ENCODE data around the gene PPP1R14D. TPM values are rescaled to one million over a fixed set of nuclear protein-coding genes. Genes with fewer than 3 reads are reported as not detected.

PPP1R14D gene
- total and polyA plus RNA-seq, 2 of the 8 experiments (the other 6 are each of a cell fraction or from before 2014, with no cell fraction given), result not detected

- H2AK5ac ChIP-seq (ENCODE audit: low read depth, low read length), result no peak overlapping the region
- H3K79me2 ChIP-seq (ENCODE audit: control insufficient read depth in 1 of 2, insufficient read depth in 2 of 2, low read length in 2 of 2), result peaks cover 0 to under 1% of the 10 kb centered on the region in 2 experiments; a peak in 2 of 4 replicates
- H3K4me2 ChIP-seq (ENCODE audit: insufficient read depth in 1 of 2, low read depth in 2 of 2, low read length in 2 of 2), result no peak overlapping the region
- no peak overlapping the region for H2BK12ac ChIP-seq (ENCODE audit: low read depth, low read length)
- no peak overlapping the region for H2BK15ac ChIP-seq (ENCODE audit: low read length)
- no peaks in the 10 kb centered on the region for H3K27me3 ChIP-seq (replicated peaks in 1 of 4; ENCODE audit: control insufficient read depth in 3 of 4, extremely low read depth in 1 of 4, insufficient read depth in 3 of 4, low read length in 3 of 4)
- H2BK5ac ChIP-seq (ENCODE audit: low read depth, low read length), result no peak overlapping the region
- no peaks in the 10 kb centered on the region for H4K20me1 ChIP-seq (replicated peaks in 1 of 2; ENCODE audit: control insufficient read depth in 1 of 2, insufficient read depth in 2 of 2, low read length in 2 of 2)
- POLR2A ChIA-PET (ENCODE audit: partially characterized antibody), result interaction anchor here (0.7 to 1.4 kb wide), 3 partner anchors 41 to 1593 kb away, joined by 3 to 5 read pairs (median 3); partner anchors contain the start of gene SPINT1
- DNase-seq (ENCODE audit: low read depth in 1 of 2, low spot score in 2 of 2), result no peak
- H3K79me1 ChIP-seq (ENCODE audit: low read depth, low read length), result no peaks in the 10 kb centered on the region
- H3K9ac ChIP-seq (replicated peaks in 1 of 4; ENCODE audit: extremely low read depth in 1 of 4, low read depth in 3 of 4, low read length in 3 of 4), result no peak overlapping the region
- H4K91ac ChIP-seq (replicated peaks; ENCODE audit: insufficient read length, low read length), result no peak overlapping the region
- H3K14ac ChIP-seq (ENCODE audit: insufficient read length), result no peak overlapping the region
- no peak overlapping the region for H3K56ac ChIP-seq (replicated peaks; ENCODE audit: insufficient read length, low read depth, low read length)
- CTCF ChIA-PET (ENCODE audit: partially characterized antibody), result interaction anchor here (0.9 to 3.1 kb wide), 4 partner anchors 12 to 72 kb away, joined by 3 to 14 read pairs (median 5); no protein-coding TSS in a partner anchor
- H3K23me2 ChIP-seq (ENCODE audit: low read depth, low read length), result peaks cover 9% of the 10 kb centered on the region; the same call in 1 of the 2 replicates
- H3K9me3 ChIP-seq (ENCODE audit: insufficient read depth in 2 of 2, low read depth in 1 of 2, low read length in 1 of 2), result no peaks in the 10 kb centered on the region
- no peaks in the 10 kb centered on the region for H3K36me3 ChIP-seq (ENCODE audit: control insufficient read depth in 2 of 4, insufficient read depth in 4 of 4, low read length in 3 of 4)
- H3K4me1 ChIP-seq (replicated peaks in 1 of 4; ENCODE audit: control insufficient read depth in 3 of 4, insufficient read depth in 4 of 4, low read length in 3 of 4), result peaks cover 5 to 16% (median 9%) of the 10 kb centered on the region in 4 experiments; a peak in 5 of 7 replicates
- H3K27ac ChIP-seq (ENCODE audit: low read depth, low read length), result no peak overlapping the region
- no peak overlapping the region for H3K4me3 ChIP-seq (ENCODE audit: extremely low read depth in 1 of 4, insufficient read depth in 2 of 4, low read depth in 3 of 4, low read length in 4 of 4)
- H4K5ac ChIP-seq (ENCODE audit: insufficient read length, low read depth, low read length), result no peak overlapping the region
- no peak overlapping the region for H2BK20ac ChIP-seq (ENCODE audit: low read length)
- no peak overlapping the region for H2AFZ ChIP-seq (ENCODE audit: low read length)
- no peak overlapping the region for H3K23ac ChIP-seq (ENCODE audit: insufficient read length)
- no peak overlapping the region for H4K8ac ChIP-seq (ENCODE audit: extremely low read depth, insufficient read depth, low read length)
- no peak for FAIRE-seq
- no peak overlapping the region for H3K4ac ChIP-seq (replicated peaks; ENCODE audit: insufficient read length, low read depth, low read length)
- WGBS, 2 experiments (ENCODE audit: extremely low coverage in 1 of 2, insufficient coverage in 1 of 2, insufficient read length in 1 of 2, insufficient replicate concordance in 2 of 2, low coverage in 1 of 2, low lambda C conversion rate in 2 of 2, missing lambda C conversion rate in 1 of 2), result 95% methylated on average over 1 of the region's 2 CpGs; no CpG with 5 or more reads in 1 of the 2 experiments
- no peak overlapping the region for H3K18ac ChIP-seq (ENCODE audit: extremely low read depth, low read length)
- no peak for TF ChIP-seq SP2 (IDR thresholded peaks at IDR 0.05; ENCODE audit: low read length)
- no peak for TF ChIP-seq RAD21 (IDR thresholded peaks at IDR 0.05 in 1 of 2, conservative IDR thresholded peaks at IDR 0.05 in 1 of 2; ENCODE audit: low read depth in 2 of 2, low read length in 2 of 2)
- TF ChIP-seq SRF (IDR thresholded peaks at IDR 0.05; ENCODE audit: low read depth, low read length), result no peak
- TF ChIP-seq POLR2AphosphoS5 (IDR thresholded peaks at IDR 0.05; ENCODE audit: low read depth, low read length), result no peak
- TF ChIP-seq E2F6 (IDR thresholded peaks at IDR 0.05), result no peak
- no peak for TF ChIP-seq TBP (IDR thresholded peaks at IDR 0.05; ENCODE audit: low read depth, low read length)
- TF ChIP-seq KDM4A (IDR thresholded peaks at IDR 0.05; ENCODE audit: low read depth, low read length, severe bottlenecking), result no peak
- H2BK120ac ChIP-seq (replicated peaks; ENCODE audit: low read depth, low read length), result no peak overlapping the region
These were observed 25.4 kb downstream of the PPP1R14D start for GRCh38 chr15:40803076-40803475.
